M059J (cell line): ENCODE data around the gene PKD1. TPM values are rescaled to one million over a fixed set of nuclear protein-coding genes. Genes with fewer than 3 reads are reported as not detected.
A peak's percentile ranks its signal among the peaks of the same experiment; 100 is the strongest.

Experiments used
- DNase-seq: peaks from one replicate; pipeline ENCODE4 v3.0.0-alpha.2; 2012; ENCODE audit warnings: low read depth
- total RNA-seq: library from RNA; depleted of rRNA; stranded (reverse); fragments of >200 nt; shearing (Covaris generic); gene quantifications from 2 replicates; pipeline ENCODE4 v1.2.3, GENCODE V29; 2014

PKD1 gene
- total RNA-seq, 1 experiment from 2014 or later: 56.0 TPM

DNA sequence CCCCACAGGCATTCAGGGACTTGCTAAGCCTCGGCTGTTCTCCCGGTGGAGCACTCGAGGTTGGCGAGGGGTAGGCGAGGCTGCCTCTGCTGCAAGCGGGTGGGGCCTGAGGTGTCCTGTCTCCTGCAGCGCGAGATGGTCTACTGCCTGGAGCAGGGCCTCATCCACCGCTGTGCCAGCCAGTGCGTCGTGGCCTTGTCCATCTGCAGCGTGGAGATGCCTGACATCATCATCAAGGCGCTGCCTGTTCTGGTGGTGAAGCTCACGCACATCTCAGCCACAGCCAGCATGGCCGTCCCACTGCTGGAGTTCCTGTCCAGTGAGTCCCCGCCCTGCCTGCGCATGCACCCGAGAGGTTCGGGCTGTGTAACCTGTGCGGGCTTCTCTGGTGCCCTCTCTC lies 61.6 kb downstream of the PKD1 start:
- DNase-seq: no peak

DNA sequence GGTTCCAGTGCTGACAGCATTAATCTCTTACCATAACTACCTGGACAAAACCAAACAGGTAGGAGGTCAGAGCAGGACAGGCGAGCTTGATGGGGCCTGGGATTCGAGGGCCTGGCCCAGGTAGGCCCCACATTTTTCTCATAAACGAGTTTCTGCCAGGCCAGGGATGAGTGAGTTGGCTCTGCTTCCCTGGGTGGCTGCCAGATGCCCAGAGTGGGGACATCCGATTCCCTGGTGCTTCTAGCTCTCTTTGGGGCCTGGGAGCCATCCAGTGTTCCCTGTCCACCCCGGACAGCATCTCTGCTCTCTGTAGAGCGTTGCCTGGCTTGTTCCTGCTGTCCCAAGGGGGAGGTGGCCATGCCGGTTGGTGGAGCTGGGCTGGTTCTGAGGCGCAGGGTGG lies 62.8 kb downstream of the PKD1 start:
- no peak for DNase-seq

DNA sequence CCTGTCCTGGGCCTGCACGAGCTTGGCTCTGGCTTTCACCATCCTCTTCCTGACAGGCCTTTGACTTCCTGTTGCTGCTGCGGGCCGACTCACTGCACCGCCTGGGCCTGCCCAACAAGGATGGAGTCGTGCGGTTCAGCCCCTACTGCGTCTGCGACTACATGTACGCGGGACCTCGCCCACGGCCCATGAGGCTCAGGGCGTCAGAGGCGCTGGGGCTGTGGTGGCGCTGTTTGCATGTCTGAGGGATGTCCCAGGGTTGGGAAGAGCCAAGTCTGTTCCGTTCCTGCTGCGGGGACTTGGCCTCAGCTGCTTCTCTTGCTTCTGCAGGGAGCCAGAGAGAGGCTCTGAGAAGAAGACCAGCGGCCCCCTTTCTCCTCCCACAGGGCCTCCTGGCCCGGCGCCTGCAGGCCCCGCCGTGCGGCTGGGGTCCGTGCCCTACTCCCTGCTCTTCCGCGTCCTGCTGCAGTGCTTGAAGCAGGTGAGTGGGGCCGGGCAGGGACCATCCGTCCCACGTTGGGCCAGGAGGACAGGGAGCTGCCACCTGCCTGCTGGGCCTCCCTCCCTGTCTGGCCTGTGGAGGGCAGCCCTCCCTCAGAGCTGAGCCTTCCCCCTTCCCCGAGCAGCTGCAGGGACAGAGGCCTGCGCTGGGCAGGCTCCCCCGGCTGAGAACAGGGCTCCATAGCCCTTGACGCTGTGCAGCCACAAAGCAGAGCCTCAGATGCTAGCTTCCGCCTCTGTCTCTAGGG lies 64.1 kb downstream of the PKD1 start:
- no peak for DNase-seq

DNA sequence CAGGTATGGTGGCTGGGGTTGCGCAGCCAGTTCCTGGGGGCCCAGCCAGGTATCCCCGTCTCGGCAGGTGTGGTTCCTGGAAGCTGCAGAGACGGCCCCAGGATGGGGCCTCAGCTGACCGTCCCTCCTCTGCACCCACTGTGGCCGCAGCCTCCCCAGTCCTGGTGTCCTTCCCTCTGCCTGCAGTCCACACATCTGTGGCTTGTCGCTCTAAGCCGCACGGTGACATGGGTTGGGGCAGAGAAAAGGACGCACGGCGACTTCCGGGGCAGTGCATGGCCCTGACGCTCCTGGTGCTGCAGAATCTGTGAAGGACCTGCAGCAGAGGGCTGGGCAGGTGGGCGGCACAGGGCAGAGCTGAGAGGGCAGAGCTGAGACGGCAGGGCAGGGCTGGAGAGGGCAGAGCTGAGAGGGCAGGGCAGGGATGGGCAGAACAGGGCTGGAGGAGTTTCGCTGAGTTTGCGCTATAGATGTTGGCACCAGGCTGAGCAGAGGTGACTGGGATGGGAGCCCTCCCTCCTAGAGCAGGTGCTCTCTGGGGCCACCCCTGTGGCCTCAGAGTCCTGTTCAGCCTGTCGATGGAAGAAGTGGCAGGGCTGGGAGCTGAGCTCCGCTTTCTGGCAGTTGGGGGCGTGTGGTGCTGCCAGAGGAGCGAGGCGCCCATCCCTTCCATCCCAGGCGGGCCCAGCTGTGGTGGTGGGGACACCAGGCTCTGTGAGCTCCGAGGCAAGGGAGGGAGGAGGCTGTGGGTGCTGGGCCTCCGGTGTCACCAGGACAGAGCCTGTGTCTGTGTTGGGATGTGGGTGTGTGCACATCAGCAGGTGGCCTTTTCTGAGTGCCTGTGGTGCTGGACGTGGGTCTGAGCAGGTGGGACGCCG lies 64.9 kb downstream of the PKD1 start:
- DNase-seq: no peak

DNA sequence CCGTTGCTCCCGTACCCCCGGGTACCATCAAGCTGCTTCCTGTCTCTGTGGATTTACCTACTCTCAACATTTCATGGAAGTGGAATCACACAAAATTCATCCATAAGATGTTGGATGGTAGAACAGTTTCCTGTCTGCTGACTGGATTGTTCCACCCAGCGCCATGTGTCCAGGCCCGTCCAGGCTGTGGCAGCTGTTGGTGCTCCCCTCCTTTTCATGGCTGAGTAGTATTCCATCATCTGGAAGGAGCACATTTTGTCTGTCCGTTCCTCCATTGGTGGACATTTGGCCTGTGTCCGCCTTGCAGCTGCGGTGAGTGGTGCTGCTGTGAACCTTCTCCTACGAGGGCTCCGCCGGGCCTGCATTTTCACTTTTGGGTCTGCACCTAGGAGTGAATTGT lies 69.6 kb downstream of the PKD1 start:
- no peak for DNase-seq

DNA sequence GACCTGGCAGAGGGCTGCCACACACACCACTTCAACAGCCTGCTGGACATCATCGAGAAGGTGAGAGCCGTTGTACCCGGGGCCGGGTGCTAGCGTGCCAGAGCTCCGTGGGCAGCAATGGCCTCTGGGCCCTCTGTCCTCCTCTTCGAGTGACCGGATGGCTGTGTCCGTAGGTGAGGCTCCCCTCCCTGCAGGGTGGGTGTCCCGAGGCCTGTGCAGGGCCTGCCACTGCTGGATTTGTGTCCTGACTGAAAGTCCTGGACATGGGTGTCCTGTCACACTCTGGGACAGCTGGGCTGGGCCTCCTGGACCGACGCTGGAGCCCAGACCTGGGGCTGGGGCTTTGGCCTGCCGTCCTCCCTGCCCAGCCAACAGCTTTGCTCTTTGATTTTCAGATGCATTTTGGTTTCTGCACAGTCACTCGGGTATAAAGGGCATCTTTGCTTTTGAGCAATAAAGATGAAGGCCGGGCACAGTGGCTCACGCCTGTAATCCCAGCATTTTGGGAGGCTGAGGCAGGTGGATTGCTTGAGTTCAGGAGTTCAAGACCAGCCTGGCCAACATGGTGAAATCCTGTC lies 71.2 kb downstream of the PKD1 start:
- no peak for DNase-seq

DNA sequence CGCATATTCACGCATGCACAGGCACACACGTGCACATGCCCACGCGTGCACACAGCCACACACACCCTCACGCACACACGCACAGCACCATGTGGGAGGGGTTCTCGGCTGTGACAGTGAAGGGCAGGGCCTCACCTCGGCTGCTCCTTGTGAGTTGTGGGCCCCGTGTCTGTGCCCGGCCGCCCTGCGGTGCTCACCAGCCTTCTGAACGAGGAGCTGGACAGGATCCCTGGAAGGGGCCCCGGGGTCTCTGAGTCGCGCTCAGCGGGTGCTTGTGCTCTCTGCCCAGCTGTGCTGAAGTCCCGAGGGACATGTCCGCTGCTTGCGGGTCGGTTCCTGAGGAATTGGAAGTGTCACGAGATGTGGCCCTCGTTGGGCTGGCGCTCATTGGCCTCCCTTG lies 71.8 kb downstream of the PKD1 start:
- no peak for DNase-seq

DNA sequence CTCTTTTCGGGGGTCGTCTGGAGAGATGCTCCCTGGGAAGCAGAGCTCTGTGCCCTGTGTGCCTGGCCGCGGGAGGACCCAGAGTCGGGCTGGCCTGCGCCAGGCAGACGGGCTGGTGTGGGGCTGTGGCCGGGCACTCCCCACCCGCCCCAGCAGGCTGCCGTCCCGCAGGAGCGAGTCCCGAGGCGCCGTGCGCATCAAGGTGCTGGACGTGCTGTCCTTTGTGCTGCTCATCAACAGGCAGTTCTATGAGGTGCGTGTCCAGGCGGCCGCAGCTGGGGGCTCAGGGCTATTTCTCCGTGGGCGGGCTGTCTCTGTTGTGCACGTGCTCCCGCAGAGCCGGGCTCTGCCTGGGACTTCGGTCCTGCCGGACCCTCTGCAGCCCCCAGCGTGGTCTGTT lies 72.9 kb downstream of the PKD1 start:
- no peak for DNase-seq

DNA sequence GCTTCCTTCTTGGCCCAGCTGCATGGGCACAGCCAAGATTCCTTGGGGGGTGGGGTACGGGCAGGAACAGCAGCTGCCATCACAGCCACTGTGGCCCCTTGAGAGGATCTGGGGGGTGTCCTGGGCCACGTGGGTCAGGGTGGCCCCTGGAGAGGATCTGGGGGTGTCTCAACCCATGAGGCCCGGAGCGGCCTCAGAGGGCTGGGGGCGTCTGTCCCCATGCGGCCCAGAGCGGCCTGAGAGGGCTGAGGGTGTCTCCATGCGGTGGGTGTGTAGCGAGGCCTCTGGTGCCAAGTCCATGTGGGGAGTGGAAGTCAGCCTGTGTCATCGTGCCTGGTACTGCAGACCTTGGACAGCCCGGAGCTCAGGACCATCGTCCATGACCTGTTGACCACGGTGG lies 74.2 kb downstream of the PKD1 start:
- DNase-seq: no peak

DNA sequence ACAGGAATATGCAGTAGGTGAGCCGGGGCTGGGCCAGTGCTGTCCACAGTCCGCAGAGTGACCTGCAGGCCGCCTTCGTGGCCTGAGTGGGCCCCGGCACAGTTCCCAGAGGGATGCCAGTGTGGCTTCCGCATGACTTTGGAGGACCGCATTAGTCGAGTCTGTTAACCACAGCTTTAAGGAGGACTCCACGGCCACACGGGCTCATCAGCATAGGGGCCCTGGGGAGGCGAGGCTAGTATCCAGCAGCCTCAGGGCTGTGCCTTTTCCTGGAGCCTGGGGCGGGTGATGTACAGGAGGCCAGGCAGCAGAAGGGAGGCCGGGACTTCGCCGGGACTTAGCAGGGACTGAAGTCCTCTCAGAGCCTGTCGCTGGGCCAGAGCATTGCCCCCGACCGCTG lies 74.7 kb downstream of the PKD1 start:
- no peak for DNase-seq

DNA sequence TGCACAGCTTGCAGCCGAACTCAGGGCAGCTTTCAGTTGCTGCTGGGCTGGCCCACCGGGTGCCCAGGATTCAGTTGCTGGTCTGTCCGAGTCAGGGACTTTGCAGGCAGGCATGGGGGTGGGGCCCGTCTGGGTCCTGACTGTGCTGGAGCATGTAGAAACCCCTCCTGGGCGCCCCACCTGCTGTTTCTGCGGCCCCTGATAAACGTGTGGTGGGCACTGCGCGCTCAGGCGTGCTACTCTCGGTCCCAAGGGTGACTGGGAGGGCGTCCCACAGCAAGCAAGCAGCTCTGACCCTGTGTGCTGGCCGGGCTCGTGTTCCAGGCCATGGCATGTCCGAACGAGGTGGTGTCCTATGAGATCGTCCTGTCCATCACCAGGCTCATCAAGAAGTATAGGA lies 75.4 kb downstream of the PKD1 start:
- DNase-seq: no peak

DNA sequence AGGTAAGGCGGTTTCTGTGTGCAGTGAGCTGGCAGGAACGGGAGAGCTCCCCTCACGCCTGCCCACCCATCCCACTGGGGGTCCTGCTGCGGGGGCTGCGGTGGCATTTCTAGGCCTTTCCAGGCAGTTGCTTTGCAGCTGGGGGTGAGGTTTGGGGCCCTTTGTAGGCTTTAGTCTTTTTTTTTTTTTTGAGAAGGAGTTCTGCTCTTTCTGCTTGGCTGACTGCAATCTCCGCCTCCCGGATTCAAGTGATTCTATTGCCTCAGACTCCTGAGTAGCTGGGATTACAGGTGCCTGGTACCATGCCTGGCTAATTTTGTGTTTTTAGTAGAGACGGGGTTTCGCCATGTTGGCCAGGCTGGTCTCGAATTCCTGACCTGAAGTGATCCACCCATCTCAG lies 76.8 kb downstream of the PKD1 start:
- no peak for DNase-seq

DNA sequence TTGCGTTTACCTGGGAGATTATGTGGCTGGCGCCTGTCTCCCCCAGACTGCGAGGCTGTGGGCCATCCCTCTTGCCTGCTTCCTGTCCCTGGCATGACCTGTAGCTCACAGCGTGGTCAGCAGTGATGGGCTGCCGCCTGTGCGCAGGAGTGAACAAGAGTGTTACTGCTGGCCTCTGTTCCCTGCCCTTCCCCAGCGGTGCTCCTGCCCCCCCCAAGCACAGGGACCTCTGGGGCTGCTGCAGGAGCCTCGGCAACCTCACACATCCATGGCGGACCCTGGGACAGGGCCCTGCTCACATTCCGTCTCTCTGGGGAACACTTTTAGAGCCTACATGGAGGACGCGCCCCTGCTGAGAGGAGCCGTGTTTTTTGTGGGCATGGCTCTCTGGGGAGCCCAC lies 77.3 kb downstream of the PKD1 start:
- DNase-seq: no peak

DNA sequence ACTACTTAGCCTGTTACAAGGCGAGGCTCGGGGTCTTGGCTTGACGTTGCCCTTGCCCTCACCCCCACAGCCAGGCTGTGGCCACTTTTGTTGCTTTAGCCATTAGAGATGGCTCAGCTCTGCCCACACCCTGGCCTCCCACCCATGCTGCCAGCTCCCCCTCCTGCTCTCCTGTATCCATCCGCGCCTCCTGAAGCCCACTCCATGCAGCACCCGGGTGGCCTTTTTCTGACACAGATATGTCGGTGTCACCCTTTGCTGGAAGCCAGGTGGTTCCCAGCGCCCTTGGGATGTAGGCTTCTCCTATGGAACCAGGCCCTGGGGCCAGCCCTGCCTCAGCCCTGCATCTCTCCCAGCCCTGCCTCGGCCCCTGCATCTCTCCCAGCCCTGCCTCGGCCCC lies 78.3 kb downstream of the PKD1 start:
- no peak for DNase-seq

DNA sequence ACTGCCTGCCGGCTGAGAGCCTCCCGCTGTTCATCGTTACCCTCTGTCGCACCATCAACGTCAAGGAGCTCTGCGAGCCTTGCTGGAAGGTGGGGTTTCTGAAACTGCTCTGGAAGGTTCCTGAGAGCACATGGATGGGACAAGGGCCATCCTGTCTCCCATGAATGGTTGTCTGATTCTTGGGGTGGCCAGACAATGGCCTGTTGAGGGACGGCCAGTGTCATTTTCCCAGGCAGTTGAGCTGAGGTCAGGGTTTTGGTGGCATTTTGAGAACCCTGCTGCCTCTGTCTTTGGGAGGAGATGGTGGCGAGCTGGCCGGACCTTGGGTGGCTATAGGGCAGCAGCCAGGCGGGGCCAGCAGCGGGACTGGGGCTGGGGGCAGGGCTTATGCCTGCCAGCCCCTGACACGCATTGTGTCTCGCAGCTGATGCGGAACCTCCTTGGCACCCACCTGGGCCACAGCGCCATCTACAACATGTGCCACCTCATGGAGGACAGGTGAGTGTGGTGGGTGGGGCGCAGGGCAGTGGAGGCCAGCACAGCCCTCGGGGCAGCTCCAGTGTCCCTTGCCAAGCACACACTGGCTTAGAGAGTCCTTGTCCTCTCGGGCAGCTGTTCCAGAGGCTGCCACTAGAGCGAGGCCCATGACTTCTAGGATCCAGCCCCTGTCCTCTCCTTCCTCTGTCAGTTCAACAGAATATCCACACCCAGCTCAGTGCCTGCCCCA lies 78.9 kb downstream of the PKD1 start:
- DNase-seq: peak; percentile 21

DNA sequence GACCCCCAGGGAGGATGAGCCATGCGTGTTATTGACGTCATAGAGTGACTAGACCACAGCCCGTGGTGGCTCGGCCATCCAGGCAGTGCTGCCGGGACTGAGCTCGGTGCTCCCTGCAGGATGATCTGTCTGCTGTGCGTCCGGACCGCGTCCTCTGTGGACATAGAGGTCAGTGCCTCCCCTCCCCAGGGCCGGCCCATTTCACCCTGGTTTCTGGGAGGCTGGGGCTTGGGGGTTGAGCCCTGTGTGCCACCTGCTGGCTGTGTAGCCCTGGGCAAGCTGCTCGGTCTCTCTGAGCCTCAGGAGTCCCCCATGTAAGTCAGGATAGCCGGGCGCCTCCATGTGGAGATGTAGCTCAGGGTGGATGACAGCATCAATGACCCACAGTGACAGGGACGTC lies 79.6 kb downstream of the PKD1 start:
- DNase-seq: no peak

DNA sequence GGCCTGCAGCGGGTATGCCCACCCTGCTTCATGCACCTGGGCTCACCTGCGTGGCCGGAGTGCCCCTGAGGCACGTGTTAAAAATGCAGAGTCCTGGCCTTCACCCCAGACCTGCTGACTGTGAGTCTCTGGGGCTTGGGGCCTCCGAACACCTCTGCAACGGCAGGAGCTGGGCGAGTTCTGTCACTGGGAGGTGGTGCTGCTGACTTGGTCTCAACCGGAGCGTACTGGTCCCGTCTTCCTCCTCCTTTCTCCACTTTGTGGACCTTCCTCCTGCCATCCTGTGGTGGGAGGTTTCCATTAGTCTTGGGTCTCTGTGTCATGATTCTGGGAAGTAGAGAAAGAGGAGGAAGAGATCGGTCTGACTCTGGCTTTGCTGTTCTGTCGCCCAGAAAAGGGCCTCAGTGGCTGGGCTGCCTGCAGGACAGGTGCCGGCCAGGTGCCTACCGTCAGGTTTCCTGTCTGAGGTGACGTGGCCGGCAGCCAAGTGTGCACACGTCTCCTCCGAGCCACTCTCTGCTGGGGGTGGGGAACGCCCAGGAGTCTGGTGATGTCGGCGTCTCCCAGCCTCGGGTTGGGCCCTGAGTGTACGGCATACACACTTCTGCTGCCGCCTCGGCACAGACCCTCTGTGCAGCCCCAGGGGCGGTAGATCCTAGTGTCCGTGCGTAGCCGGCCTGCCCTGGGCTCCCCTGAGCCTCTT lies 81.0 kb downstream of the PKD1 start:
- DNase-seq: no peak

DNA sequence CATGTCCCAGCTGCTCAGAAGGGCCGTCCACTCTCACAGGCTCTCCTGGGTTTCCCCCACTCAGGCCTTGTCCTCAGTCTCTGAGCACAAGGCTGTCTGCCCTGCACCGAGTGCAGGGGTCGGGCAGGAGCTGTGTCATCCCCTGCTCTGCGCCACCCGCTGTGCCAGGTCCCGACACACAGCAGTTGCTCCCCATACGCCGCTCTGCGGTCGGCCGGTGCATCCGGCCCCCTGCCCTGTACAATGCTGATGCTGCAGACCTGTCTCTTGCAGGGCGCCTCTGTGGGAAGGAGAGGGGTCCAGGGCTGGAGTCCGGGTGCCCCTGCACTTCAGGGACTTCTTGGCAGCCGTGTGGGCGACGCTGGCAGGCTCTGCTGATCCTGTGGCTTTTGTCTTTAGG lies 81.8 kb downstream of the PKD1 start:
- DNase-seq: no peak

DNA sequence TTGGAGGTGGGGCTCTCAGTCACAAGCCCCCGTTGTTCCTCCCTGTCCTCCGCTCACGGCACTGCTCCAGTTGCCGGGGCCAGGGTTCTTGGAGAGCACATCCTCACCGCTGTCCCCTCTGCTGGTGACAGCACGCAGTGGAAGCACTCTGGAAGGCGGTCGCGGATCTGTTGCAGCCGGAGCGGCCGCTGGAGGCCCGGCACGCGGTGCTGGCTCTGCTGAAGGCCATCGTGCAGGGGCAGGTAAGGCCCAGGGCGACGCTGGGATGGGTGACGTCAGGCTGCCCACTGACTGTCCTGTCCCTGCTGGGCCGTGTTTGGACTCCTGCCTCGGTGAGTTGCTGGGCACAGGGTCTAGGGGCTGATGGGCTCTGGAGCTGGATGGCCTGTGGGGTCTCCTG lies 82.5 kb downstream of the PKD1 start:
- DNase-seq: no peak

DNA sequence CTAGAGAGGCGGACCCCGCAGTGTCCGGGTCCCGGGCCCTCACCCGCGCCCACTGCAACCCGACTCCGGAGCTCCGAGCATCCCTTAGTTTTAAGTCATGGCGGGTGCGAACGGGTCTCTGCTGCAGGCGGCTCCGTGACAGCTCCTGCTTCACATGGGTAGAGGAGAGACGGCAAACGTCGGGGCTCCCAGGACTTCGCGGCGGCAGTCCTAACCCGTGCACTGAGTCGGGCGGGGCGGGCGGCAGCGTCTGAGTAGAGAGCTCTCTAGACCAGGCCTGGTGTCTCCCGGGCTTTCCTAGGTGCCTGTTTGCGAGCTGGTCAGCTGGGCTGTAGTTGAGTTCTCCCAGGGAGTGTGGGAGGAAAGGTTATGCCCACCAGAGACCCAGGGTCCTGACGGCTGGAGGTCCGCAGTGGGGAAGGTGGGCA lies 87.6 kb downstream of the PKD1 start:
- DNase-seq: no peak

DNA sequence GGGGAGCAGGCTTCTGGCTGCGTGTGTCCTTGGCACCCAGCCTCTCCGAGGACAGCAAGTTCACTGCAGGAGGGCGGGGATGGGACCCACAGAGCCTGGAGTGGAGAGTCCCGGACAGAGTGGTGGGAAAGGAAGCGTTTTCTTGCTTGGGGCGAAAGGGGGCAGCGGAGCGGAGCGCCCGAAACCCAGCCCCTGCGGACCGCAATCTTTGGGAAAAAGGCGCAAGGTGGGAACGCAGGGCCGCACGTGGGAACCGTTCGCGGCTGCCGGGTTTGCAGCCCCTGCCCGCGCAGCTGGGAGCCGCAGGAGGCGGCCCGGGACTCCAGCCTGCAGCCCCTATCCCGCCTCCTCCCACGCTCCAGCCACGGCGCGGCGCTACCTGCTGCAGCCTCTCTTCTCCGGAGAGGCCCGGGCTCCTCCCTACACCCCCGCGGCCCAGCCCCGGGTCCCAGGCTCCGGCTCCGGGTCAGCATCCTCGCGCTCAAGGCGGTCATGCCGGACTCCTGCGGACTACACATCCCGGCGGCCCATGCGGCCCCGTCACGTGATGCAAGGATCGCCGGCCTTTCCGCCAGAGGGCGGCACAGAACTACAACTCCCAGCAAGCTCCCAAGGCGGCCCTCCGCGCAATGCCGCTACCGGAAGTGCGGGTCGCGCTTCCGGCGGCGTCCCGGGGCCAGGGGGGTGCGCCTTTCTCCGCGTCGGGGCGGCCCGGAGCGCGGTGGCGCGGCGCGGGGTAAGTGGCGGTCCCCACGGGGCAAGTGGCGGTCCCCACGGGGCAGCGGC lies 88.2 kb downstream of the PKD1 start, which contains the start of the genes NTHL1 and TSC2:
NTHL1 (minus strand) TSS at position 505 of the 786 bp plus-strand sequence; CDS start at position 494, 11 bp downstream.
TSC2 (plus strand) TSS at position 656 of the 786 bp plus-strand sequence. CDS start 631 bp downstream, outside the sequence.
- peak; percentile 94 for DNase-seq
